GM21528 (cell line): ENCODE measurements around the gene GSK3B.
"Not testable (repeated sequence)": the region's sequence is repeated elsewhere in the genome, so short reads cannot be mapped to it uniquely, and the experiment has no call there.

Experiments used
- ATAC-seq: cut with Tn5 transposase; IDR thresholded peaks from one replicate; pipeline ENCODE4 v1.9.1; 2021; ENCODE audit warnings: mild to moderate bottlenecking, moderate library complexity; ENCODE audit not compliant: unreplicated experiment, low FRiP score

The GSK3B gene

GRCh38 chr3:120024103-120024502, 70.1 kb downstream of the GSK3B start:
- ATAC-seq: no peak

GRCh38 chr3:120022729-120023128, 71.5 kb downstream of the GSK3B start:
- no peak for ATAC-seq

DNA sequence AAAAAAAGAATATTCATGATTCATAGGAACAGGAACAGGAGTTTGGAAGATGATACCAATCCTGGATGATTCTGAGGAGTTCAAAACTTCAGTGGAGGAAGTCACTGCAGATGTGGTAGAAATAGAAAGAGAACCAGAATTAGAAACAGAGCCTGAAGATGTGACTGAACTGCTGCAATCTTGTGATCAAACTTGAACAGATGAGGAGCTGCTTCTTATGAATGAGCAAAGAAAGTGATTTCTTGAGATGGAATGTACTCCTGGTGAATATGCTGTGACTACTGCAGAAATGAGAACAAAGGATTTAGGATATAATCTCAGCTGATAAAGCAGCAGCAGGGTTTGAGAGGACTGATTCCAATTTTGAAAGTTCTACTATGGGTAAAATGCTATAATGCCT, 72.7 kb downstream of the GSK3B start:
- no peak for ATAC-seq

DNA sequence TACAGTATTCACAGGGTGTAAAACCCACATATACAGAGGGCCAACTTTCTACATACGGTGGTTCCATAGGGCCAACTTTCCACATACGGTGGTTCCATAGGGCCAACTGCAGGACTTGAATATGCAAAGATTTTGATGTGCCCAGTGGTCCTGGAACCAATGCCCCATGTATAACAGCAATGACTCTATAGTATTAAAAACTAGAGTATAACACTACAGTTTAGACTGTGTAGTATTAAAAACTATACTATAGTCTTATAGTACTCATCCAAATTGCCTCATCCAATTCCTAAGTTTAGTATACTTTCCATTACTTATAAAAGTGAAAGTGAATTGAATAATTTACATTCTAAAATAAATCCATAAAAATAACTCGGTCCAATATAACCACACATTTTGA, 75.9 kb downstream of the GSK3B start:
- ATAC-seq: no peak

DNA sequence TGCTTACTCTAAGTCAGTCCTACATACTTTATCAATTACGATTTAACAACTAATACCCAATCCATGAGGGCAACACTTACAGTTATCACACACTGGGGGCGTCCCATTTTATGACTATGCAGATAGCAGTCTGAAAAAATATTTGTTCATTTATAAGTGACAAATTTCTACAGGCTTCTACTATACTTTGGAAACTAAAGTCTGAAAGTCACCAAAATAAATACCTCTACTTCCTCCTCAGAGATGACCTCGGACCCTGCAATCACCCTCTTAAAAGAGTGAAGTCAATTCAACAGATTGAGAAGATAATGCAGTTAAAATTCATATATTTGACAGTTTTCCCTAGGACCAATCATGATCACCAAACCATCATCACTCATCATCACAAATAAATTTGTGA, 76.6 kb downstream of the GSK3B start:
- no peak for ATAC-seq

- no peak for ATAC-seq
Observed at GRCh38 chr3:120013481-120013880, 80.8 kb downstream of the GSK3B start.

- ATAC-seq: not testable (repeated sequence)
Observed at GRCh38 chr3:120005741-120006140, 88.5 kb downstream of the GSK3B start.

DNA sequence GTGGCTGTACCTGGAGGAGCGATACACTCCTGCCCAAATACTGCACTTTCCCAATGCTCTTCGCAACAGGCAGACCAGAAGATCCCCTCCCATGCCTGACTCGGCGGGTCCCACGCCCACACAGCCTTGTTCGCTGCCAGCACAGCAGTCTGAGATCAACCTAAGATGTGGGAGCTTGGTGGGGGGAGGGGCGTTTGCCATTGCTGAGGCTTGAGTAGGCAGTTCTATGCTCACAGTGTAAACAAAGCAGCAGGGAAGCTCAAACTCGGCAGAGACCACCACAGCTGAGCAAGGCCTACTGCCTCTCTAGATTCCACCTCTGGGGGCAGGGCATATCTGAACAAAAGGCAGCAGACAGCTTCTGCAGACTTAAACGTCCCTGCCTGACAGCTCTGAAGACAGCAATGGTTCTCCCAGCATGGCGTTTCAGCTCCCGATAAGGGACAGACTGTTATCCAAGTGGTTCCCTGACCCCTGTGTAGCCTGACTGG, 90.2 kb downstream of the GSK3B start:
- ATAC-seq: not testable (repeated sequence)

- no peak for ATAC-seq
Observed at GRCh38 chr3:119998166-119998565, 96.1 kb downstream of the GSK3B start.

DNA sequence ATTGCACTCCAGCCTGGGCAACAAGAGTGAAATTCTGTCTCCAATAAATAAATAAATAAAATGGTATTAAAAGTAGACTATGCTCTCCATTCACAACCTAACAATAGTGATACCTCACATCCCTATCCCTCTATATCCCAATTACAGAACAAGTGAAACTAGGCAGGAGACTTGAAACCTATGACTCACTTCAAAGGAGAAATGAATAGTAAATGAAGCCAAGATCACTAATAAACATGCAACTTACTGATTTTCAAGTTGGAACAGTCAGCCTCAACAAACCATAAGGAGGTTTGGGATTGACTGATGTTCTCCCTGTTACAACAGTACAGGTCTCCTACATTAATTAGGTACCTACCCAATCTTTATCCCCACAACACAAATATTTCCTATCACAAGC, 103.4 kb downstream of the GSK3B start:
- ATAC-seq: no peak

- no peak for ATAC-seq
Observed at GRCh38 chr3:119989981-119990655, 104.1 kb downstream of the GSK3B start.

DNA sequence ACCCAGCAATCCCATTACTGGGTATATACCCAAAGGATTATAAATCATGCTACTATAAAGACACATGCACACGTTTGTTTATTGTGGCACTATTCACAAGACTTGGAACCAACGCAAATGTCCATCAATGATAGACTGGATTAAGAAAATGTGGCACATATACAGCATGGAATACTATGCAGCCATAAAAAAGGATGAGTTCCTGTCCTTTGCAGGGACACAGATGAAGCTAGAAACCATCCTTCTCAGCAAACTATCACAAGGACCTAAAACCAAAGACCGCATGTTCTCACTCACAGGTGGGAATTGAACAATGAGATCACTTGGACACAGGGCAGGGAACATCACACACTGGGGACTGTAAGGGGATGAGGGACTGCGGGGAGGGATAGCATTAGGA, 107.4 kb downstream of the GSK3B start:
- ATAC-seq: not testable (repeated sequence)

DNA sequence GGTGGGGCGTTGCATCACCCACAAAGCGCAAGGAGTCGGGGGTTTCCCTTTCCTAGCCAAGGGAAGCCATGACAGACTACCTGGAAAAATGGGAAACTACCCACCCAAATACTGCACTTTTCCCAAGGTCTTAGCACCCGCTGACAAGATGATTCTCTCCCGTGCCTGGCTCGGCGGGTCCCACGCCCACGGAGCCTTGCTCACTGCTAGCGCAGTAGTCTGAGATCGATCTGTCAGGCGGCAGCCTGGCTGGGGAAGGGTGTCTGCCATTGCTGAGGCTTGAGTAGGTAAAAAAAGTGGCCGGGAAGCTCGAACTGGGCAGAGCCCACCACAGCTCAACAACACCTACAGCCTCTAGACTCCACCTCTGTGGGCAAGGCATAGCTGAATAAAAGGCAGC, 112.9 kb downstream of the GSK3B start:
- ATAC-seq: no peak

- no peak for ATAC-seq
Observed at GRCh38 chr3:119978554-119979208, 115.6 kb downstream of the GSK3B start.

GRCh38 chr3:119977353-119977752, 116.9 kb downstream of the GSK3B start:
- ATAC-seq: no peak

GRCh38 chr3:119976214-119976613, 118.0 kb downstream of the GSK3B start:
- no peak for ATAC-seq

DNA sequence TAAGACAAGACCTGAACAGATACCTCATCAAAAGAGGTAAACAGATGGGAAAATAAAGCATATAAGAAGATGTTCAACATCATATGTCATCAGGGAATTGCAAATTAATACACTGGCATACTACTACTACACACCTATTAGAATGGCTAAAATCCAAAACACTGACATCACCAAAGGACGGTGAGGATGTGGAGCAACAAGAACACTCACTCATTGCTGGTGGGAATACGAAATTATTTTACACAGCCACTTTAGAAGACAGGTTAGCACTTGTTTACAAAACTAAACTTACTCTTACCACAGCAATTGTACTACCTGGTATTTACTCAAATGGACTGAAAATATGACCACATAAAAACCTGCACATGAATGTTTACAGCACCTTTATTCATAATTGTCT, 119.6 kb downstream of the GSK3B start:
- no peak for ATAC-seq

GRCh38 chr3:119973018-119973646, 121.1 kb downstream of the GSK3B start:
- no peak for ATAC-seq

- ATAC-seq: no peak
Observed at GRCh38 chr3:119969759-119970158, 124.5 kb downstream of the GSK3B start.

- no peak for ATAC-seq
Observed at GRCh38 chr3:119967353-119968006, 126.8 kb downstream of the GSK3B start.

DNA sequence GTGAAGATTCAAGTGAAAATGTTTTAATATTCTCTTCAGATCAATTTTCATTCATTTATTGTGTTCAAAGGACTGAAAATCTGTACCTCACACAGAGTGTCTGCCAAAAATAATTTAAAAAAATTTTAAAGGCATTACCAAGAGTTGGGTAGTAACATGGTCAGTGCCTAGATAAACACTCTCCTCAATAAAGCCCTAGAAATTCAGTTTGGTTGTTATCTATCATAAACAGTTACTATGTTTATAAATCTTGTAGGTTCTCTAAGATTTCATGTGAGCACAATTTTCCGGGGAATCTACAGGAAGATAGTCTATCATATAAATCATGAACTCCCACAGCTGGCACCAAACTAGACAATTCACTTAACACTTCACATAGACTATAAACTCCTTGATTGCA, 128.6 kb downstream of the GSK3B start:
- no peak for ATAC-seq
